GM12892 (cell line): ENCODE data around the gene KPNB1.

Source experiments
- POLR2A ChIP-seq: IDR thresholded peaks from 2 replicates; pipeline ENCODE4 v1.6.1; 2011; ENCODE audit warnings: low read depth, low read length, control low read depth
- POLR2AphosphoS5 ChIP-seq: IDR thresholded peaks from 2 replicates; pipeline ENCODE4 v1.6.1; 2011; ENCODE audit warnings: low read depth, low read length, control low read depth
- TAF1 ChIP-seq: IDR thresholded peaks from 2 replicates; pipeline ENCODE4 v1.6.1; 2011; ENCODE audit warnings: low read depth, mild to moderate bottlenecking, control low read depth, low read length, borderline replicate concordance

DNA sequence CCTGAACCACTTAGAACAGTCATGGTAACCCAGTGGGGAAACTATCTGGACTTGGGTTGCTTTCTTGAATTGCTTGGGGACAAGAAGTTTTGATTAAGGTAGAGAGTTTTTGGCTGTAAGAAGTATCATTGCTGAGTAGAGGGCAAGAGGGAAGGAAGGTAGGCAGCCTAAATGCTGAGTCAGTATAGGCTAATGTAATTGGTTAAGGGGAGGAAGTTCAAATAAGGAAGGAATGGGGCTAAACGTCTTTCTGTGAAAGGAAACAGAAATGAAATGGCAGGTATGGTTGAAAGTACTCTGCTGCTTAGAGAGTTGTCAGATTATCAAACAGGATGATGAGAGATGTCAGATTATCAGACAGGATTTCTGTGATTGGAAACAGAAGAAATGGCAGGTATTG is 20.3 kb downstream of the KPNB1 start:
- no peak for TF ChIP-seq POLR2A
- TF ChIP-seq POLR2AphosphoS5, result no peak
- TF ChIP-seq TAF1, result no peak
